SK-N-SH treated with all-trans-retinoic acid at 6 μM for 48 hours (cell line): ENCODE results near the gene PCDHGA12.

Source experiments
- CREB5 ChIP-seq: fragments of 250-450 bp; sonication (Bioruptor Pico); IDR thresholded peaks from 2 replicates; pipeline ENCODE4 v1.5.1; 2020; ENCODE audit warnings: low read depth, mild to moderate bottlenecking, moderate library complexity
- RARB ChIP-seq: fragments of 250-450 bp; sonication (Bioruptor Pico); IDR thresholded peaks from 2 replicates; pipeline ENCODE4 v1.8.0; 2021; ENCODE audit warnings: mild to moderate bottlenecking, moderate library complexity
- TCF4 ChIP-seq: fragments of 250-450 bp; sonication (Bioruptor Pico); IDR thresholded peaks from 2 replicates; pipeline ENCODE4 v1.8.0; 2021; ENCODE audit warnings: mild to moderate bottlenecking, moderate library complexity, borderline replicate concordance
- ZNF70 ChIP-seq: fragments of 450-650 bp; formaldehyde crosslinking; IDR thresholded peaks from 2 replicates; pipeline ENCODE4 v1.5.0; 2020; ENCODE audit warnings: mild to moderate bottlenecking, moderate library complexity

GRCh38 chr5:141382469-141383294, 47.6 kb upstream of the PCDHGA12 start, which contains the start of gene PCDHGA7:
- TF ChIP-seq TCF4 (no peak), RARB (CRISPR knock-in tag) (no peak), ZNF70 (CRISPR knock-in tag) (no peak), CREB5 (CRISPR knock-in tag) (no peak)
